Esophagus muscularis mucosa (tissue), 4 donors: ENCODE results near the gene ADCY5. TPM values are rescaled to one million over a fixed set of nuclear protein-coding genes. Genes with fewer than 3 reads are reported as not detected.

Source experiments
- DNase-seq: peaks from one replicate; pipeline ENCODE4 v3.0.0-alpha.2; 2017; ENCODE audit errors: extremely low spot score
- H3K27ac ChIP-seq, 4 donors: fragments of 200-600 bp; sonication (generic); replicated peaks in 1 of 4; 1 replicate in 3 of 4; 2 replicates in 1 of 4; pipeline ENCODE4 v1.5.1; 2016 to 2019; ENCODE audit warnings: mild to moderate bottlenecking in 1 of 4
- H3K27me3 ChIP-seq, 4 donors: fragments of 200-600 bp; sonication (generic); one replicate each; pipeline versions ENCODE4 v1.5.1 to v1.6.0; 2016 to 2019
- H3K36me3 ChIP-seq, 4 donors: fragments of 200-600 bp; sonication (generic); one replicate each; pipeline ENCODE4 v1.5.1; 2016 to 2019
- H3K4me1 ChIP-seq, 4 donors: fragments of 200-600 bp; sonication (generic); one replicate each; pipeline ENCODE4 v1.5.1; 2016 to 2019
- H3K4me3 ChIP-seq, 4 donors: fragments of 200-600 bp; sonication (generic); 1 replicate in 2 of 4; 2 replicates in 2 of 4; pipeline ENCODE4 v1.5.1; 2016 to 2019; ENCODE audit warnings: mild to moderate bottlenecking in 4 of 4, moderate library complexity in 1 of 4
- H3K9me3 ChIP-seq, 4 donors: fragments of 200-600 bp; sonication (generic); 1 replicate in 3 of 4; 2 replicates in 1 of 4; pipeline ENCODE4 v1.5.1; 2016 to 2019
- CTCF ChIP-seq, 3 experiments: fragments of 200-600 bp in 2 of 3; fragments of 450-650 bp in 1 of 3; sonication (generic) in 2 of 3; IDR thresholded peaks; one replicate each; pipeline ENCODE4 v1.5.1; 2017 to 2019; ENCODE audit warnings: antibody characterized with exemption in 3 of 3, mild to moderate bottlenecking in 2 of 3, moderate library complexity in 1 of 3
- EP300 ChIP-seq: sonication (generic); formaldehyde crosslinking; IDR thresholded peaks from one replicate; pipeline ENCODE4 v1.6.1; 2017; ENCODE audit warnings: antibody characterized with exemption
- POLR2A ChIP-seq: fragments of 450-650 bp; IDR thresholded peaks from one replicate; pipeline ENCODE4 v1.6.1; 2017; ENCODE audit warnings: antibody characterized with exemption, moderate library complexity, mild to moderate bottlenecking, low read depth
- POLR2AphosphoS5 ChIP-seq, 2 donors: sonication (generic); formaldehyde crosslinking; IDR thresholded peaks; one replicate each; pipeline ENCODE4 v1.6.1; 2017; ENCODE audit warnings: antibody characterized with exemption in 2 of 2
- WGBS: methylation state at CpG from one replicate; pipeline ENCODE4 v1.1.5; 2018; 5-methylcytosine and 5-hydroxymethylcytosine counted together
- intact Hi-C: fragments of 100-400 bp; cut with DNase I; formaldehyde crosslinking; loops from one replicate; pipeline ENCODE4 v1.15.1; 2023
- total RNA-seq, 4 donors: library from RNA; depleted of rRNA; stranded (reverse); fragments of >200 nt; gene quantifications; one replicate each; pipeline versions ENCODE4 v1.1.0 to v1.2.1, GENCODE V29; 2016

The ADCY5 gene
- total RNA-seq, 4 donors from 2014 or later: 133 to 228 (median 189) TPM

- Histone ChIP-seq H3K4me1 (peaks cover 84 to 100% (median 100%) of the 10 kb centered on the region in 4 donors), H3K9me3 (no peaks in the 10 kb centered on the region), H3K27me3 (no peaks in the 10 kb centered on the region), H3K36me3 (peaks cover 0 to 4% (median 0%) of the 10 kb centered on the region in 4 donors), H3K27ac (peak overlapping the region; percentile 81 to 85 (median 84)), H3K4me3 (no peak overlapping the region)
- 69% methylated on average over 12 of the region's 15 CpGs for WGBS
- TF ChIP-seq EP300 (no peak), CTCF (IDR thresholded peaks at IDR 0.05) (no peak), POLR2A (no peak), POLR2AphosphoS5 (IDR thresholded peaks at IDR 0.05) (no peak)
- DNase-seq: no peak
- intact Hi-C loops: no loop called here
Measured at GRCh38 chr3:123347691-123348264, 101.1 kb downstream of the ADCY5 start.

GRCh38 chr3:123347205-123347604 is 101.7 kb downstream of the ADCY5 start:
- Histone ChIP-seq H3K4me3 (no peak overlapping the region), H3K36me3 (peaks cover 0 to 4% (median 0%) of the 10 kb centered on the region in 4 donors), H3K27ac (peak overlapping the region; percentile 81 to 85 (median 84)), H3K4me1 (peaks cover 84 to 100% (median 100%) of the 10 kb centered on the region in 4 donors), H3K27me3 (no peaks in the 10 kb centered on the region), H3K9me3 (no peaks in the 10 kb centered on the region)
- TF ChIP-seq POLR2AphosphoS5 (IDR thresholded peaks at IDR 0.05) (no peak), CTCF (IDR thresholded peaks at IDR 0.05) (no peak), POLR2A (no peak), EP300 (no peak)
- WGBS: 67% methylated on average over 4 of the region's 4 CpGs
- intact Hi-C loops: no loop called here
- no peak for DNase-seq

DNA sequence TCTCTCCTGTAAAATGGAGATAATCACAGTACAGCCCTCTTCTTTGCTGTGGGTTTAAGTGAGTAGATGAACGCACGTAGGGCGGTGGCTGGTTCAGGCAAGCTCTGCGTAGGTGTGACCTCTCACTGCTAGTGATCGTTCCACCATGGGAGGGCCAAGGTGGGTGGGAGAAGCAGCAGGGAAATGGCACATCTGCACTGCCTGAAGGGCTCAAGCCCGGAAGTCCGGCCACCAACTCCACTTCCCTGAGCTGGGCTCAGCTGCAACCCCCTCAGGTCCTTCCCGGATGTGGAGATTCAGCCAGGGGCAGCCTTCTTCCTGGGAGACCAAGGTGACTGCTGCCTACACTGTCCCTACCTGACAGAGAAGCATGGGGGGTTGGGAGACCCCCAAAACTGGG is 102.9 kb downstream of the ADCY5 start:
- peaks cover 79 to 100% (median 96%) of the 10 kb centered on the region in 4 donors for H3K4me1 ChIP-seq
- no peak overlapping the region for H3K4me3 ChIP-seq
- H3K27me3 ChIP-seq: no peaks in the 10 kb centered on the region
- intact Hi-C loops: no loop called here
- no peak for TF ChIP-seq POLR2A
- TF ChIP-seq CTCF (IDR thresholded peaks at IDR 0.05): no peak
- TF ChIP-seq EP300: no peak
- TF ChIP-seq POLR2AphosphoS5 (IDR thresholded peaks at IDR 0.05): no peak
- peak overlapping the region; percentile 81 to 85 (median 84) for H3K27ac ChIP-seq
- no peak for DNase-seq
- H3K9me3 ChIP-seq: no peaks in the 10 kb centered on the region
- peaks cover 0 to 4% (median 0%) of the 10 kb centered on the region in 4 donors for H3K36me3 ChIP-seq
- WGBS: 81% methylated on average over 8 of the region's 8 CpGs

DNA sequence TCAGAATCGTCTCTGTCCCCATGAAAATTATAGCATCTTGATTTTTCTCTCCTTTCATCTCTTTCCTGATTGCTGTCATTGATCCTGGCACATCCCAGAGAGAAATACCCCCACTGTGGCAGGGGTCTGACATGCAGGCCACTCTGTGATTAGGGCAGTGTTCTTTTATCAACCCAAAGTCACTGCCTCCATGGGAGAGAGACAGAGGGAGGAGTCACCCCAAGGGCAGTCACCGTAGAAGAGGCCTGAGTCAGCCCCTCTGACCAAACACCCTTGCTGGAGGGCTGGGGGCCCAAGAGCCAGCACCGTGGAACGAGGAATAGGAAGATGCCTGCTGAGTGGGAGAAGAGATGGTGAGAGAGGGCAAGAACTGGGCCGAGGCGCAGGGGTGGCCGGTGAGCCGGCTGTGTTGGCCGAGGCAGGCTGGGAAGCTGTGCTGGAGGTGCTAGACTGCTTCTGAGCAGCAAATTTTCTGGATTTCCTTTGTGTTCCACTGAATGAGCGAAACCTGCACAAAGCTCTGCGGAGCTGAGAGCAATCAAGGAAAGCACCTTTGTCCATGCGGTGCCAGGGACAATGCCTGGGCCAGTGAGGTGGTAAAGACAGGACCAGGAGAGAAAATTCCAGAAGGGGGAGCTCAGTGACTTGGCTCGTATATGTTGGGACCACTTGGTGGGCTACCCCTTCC is 103.8 kb downstream of the ADCY5 start:
- 75% methylated on average over 13 of the region's 13 CpGs for WGBS
- DNase-seq: no peak
- no peaks in the 10 kb centered on the region for H3K36me3 ChIP-seq

More for the DNA sequence above, 103.8 kb downstream of the ADCY5 start:
- no peaks in the 10 kb centered on the region for H3K9me3 ChIP-seq
- H3K27ac ChIP-seq: peak overlapping the region; percentile 81 to 85 (median 84)
- no peaks in the 10 kb centered on the region for H3K27me3 ChIP-seq
- H3K4me1 ChIP-seq: peaks cover 77 to 95% (median 94%) of the 10 kb centered on the region in 4 donors
- H3K4me3 ChIP-seq: no peak overlapping the region
- TF ChIP-seq CTCF (IDR thresholded peaks at IDR 0.05): no peak
- TF ChIP-seq POLR2AphosphoS5 (IDR thresholded peaks at IDR 0.05): peak in 1 of 2 donors; percentile 34
- TF ChIP-seq POLR2A: no peak
- no peak for TF ChIP-seq EP300
- intact Hi-C loops: no loop called here
